Measurements from ENCODE around the gene CHD9.

DNA sequence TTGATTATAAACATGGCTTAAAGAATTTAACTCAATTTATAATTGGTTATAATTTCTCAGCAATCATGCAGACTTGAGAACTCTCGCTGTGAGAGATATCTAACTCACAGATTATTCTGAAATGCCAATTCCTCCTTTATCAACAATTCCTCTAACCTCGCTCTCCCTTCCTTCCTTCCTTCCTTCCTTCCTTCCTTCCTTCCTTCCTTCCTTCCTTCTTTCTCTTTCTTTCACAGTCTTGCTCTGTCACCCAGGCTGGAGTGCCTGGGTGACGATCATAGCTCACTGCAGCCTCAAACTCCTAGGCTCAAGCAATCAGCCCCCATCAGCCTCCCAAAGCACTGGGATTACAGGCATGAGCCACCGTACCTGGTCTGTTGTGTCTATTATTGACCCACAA, 42.4 kb downstream of the CHD9 start:
- TF ChIP-seq, protein P1, sequence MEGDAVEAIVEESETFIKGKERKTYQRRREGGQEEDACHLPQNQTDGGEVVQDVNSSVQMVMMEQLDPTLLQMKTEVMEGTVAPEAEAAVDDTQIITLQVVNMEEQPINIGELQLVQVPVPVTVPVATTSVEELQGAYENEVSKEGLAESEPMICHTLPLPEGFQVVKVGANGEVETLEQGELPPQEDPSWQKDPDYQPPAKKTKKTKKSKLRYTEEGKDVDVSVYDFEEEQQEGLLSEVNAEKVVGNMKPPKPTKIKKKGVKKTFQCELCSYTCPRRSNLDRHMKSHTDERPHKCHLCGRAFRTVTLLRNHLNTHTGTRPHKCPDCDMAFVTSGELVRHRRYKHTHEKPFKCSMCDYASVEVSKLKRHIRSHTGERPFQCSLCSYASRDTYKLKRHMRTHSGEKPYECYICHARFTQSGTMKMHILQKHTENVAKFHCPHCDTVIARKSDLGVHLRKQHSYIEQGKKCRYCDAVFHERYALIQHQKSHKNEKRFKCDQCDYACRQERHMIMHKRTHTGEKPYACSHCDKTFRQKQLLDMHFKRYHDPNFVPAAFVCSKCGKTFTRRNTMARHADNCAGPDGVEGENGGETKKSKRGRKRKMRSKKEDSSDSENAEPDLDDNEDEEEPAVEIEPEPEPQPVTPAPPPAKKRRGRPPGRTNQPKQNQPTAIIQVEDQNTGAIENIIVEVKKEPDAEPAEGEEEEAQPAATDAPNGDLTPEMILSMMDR (conservative IDR thresholded peaks at IDR 0.05; ENCODE audit: low read length), result no peak
- no peak for TF ChIP-seq EZH2phosphoT487 (IDR thresholded peaks at IDR 0.05; ENCODE audit: borderline replicate concordance)
